Measurements from ENCODE around the gene ELAVL1.

The ELAVL1 gene

GRCh38 chr19:7983995-7984837 lies 21.2 kb downstream of the ELAVL1 start:
- ATAC-seq: no peak

- no peak for ATAC-seq
Observed at GRCh38 chr19:7983286-7983950, 22.0 kb downstream of the ELAVL1 start.

GRCh38 chr19:7982651-7983099 lies 22.8 kb downstream of the ELAVL1 start:
- no peak for ATAC-seq

GRCh38 chr19:7982103-7982502 lies 23.3 kb downstream of the ELAVL1 start:
- no peak for ATAC-seq

GRCh38 chr19:7981661-7982060 lies 23.8 kb downstream of the ELAVL1 start:
- no peak for ATAC-seq

DNA sequence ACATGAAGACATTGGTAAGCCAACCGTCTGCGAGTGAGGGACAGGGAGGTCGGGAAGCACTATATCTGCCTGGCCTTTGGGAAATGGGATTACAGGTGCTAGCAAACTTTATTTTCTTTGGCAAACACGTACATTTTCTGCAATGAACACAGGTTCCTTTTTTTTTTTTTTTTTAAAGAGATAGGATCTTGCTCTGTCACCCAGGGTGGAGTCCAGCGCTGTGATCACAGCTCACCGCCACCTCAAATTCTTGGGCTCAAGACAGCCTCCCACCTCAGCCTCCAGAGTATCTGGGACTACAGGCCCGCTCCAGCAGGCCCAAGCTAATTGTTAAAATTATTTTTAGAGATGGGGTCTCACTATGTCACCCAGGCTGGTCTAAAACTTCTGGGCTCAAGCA lies 24.2 kb downstream of the ELAVL1 start:
- no peak for ATAC-seq

GRCh38 chr19:7980635-7981121 lies 24.8 kb downstream of the ELAVL1 start:
- no peak for ATAC-seq

GRCh38 chr19:7980168-7980567 lies 25.3 kb downstream of the ELAVL1 start:
- no peak for ATAC-seq

- ATAC-seq: no peak
Observed at GRCh38 chr19:7979559-7979958, 25.9 kb downstream of the ELAVL1 start.

- ATAC-seq: no peak
Observed at GRCh38 chr19:7979011-7979410, 26.4 kb downstream of the ELAVL1 start.

- ATAC-seq: no peak
Observed at GRCh38 chr19:7978179-7978825, 27.1 kb downstream of the ELAVL1 start.

- no peak for ATAC-seq
Observed at GRCh38 chr19:7977723-7978040, 27.8 kb downstream of the ELAVL1 start.

DNA sequence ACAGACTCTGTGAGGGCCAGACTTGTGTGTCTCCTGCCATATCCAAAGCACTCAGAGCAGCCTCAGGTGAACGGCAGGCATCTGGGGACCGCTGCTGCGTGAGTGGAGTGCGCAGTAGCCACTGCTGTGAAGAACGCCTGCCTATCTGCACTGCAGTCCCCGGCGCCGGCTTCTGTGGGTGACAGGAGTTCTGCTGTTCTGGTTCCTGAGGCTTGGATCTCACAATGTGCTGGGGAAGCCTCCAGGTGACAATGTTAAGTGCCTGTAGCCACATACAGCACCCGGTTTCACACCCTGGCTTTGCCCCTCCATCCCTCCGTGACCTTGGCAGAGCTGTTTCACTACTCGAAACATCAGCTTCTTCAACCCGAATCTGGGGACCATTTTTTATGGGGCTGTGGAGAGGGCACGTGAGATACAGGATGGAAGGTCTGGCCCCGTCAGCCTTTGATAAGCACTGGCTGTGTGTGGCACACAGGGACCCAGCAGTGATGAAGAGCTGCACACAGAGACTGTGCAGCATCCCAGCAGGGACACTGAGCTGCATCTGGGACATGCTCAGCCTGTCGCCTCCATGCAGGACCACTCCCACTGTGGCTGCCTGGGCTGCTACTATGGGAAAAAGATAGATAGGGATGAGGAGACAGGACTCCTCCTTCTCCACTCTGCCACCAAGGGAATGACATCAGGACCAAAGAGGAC lies 28.3 kb downstream of the ELAVL1 start:
- no peak for ATAC-seq

- no peak for ATAC-seq
Observed at GRCh38 chr19:7976461-7976860, 29.0 kb downstream of the ELAVL1 start.

- no peak for ATAC-seq
Observed at GRCh38 chr19:7975037-7975436, 30.4 kb downstream of the ELAVL1 start.

GRCh38 chr19:7973883-7974282 lies 31.6 kb downstream of the ELAVL1 start:
- no peak for ATAC-seq

DNA sequence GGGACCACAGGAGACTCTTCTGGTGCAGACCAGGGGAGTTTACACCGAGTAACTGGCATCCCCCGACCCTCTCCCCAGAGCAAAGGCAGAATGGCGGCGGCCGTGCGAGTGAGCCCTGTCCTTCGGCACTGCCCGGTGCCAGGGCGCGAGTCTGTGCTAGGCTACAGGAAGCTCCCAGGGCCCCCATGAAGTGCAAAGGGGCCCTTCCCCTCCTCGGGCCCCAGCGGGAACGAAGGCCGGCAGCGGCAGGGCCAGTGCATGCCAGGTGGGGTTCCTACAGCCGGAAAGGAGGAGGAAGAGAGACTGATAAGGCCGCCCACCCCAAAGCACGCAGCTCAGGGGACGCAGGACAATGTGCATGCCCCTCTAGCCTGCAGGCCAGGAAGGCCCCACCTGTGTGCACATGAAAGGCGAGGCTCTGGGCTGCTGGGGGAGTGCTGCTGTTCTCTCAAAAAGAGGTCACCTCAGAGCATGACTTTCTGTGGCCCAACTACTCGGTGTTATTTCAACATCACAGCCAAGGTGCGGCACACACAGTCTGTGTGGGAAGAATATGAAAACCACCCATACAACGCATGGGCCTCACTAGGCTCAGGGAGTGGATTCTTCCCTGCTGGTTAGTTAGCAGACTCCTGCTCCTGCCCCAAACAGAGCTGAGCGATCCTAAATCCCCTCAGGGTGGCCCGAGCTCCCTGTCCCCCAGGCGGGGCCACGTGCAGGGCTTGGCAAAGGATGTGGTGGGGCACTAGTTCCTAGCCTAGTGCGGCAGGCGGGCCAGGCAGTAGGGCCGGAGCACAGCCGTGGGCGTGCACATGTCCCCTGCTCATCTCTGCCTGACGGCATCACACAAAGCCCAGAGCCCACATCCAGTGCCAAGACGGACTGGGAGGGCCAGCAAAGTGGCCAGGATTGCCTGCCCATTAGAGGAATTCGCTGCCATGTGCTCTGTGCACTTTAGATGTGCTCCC lies 33.6 kb downstream of the ELAVL1 start:
- no peak for ATAC-seq

- ATAC-seq: no peak
Observed at GRCh38 chr19:7970716-7971448, 34.6 kb downstream of the ELAVL1 start.

- ATAC-seq: no peak
Observed at GRCh38 chr19:7969555-7969939, 35.9 kb downstream of the ELAVL1 start.

GRCh38 chr19:7968796-7969554 lies 36.5 kb downstream of the ELAVL1 start:
- ATAC-seq: no peak

All from activated CD4-positive, CD25-positive, alpha-beta regulatory T cell treated with anti-CD3 and anti-CD28 coated beads, Interleukin-2, amount 50 U/mL, for 24 hours (primary cell).